ENCODE results near the gene CLINT1.

DNA sequence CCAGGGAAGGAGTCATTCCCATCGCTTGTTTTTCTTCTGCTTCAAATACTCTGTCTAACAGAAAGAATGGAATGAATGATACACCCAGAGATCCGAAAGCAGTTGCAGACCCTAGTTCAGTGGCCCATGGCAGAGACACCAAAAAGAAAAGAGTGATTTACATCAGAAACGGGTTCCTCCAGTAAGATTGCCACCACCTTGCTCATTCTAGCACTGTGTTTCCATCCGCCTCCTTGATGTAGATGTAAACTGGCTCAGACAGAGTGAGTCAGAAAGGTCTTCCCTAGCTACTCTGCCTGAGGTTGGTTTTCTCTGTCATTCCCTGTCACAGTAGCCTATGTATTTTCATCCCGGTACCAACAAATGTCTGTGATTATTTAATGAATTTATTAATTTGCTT lies 15.9 kb upstream of the CLINT1 start:
- TF ChIP-seq, protein P1, sequence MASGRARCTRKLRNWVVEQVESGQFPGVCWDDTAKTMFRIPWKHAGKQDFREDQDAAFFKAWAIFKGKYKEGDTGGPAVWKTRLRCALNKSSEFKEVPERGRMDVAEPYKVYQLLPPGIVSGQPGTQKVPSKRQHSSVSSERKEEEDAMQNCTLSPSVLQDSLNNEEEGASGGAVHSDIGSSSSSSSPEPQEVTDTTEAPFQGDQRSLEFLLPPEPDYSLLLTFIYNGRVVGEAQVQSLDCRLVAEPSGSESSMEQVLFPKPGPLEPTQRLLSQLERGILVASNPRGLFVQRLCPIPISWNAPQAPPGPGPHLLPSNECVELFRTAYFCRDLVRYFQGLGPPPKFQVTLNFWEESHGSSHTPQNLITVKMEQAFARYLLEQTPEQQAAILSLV (CRISPR knock-in tag; IDR thresholded peaks at IDR 0.05; ENCODE audit: borderline replicate concordance) = no peak
- TF ChIP-seq, protein P2, sequence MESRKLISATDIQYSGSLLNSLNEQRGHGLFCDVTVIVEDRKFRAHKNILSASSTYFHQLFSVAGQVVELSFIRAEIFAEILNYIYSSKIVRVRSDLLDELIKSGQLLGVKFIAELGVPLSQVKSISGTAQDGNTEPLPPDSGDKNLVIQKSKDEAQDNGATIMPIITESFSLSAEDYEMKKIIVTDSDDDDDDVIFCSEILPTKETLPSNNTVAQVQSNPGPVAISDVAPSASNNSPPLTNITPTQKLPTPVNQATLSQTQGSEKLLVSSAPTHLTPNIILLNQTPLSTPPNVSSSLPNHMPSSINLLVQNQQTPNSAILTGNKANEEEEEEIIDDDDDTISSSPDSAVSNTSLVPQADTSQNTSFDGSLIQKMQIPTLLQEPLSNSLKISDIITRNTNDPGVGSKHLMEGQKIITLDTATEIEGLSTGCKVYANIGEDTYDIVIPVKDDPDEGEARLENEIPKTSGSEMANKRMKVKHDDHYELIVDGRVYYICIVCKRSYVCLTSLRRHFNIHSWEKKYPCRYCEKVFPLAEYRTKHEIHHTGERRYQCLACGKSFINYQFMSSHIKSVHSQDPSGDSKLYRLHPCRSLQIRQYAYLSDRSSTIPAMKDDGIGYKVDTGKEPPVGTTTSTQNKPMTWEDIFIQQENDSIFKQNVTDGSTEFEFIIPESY (CRISPR knock-in tag; IDR thresholded peaks at IDR 0.05) = no peak
- TF ChIP-seq, protein P3, sequence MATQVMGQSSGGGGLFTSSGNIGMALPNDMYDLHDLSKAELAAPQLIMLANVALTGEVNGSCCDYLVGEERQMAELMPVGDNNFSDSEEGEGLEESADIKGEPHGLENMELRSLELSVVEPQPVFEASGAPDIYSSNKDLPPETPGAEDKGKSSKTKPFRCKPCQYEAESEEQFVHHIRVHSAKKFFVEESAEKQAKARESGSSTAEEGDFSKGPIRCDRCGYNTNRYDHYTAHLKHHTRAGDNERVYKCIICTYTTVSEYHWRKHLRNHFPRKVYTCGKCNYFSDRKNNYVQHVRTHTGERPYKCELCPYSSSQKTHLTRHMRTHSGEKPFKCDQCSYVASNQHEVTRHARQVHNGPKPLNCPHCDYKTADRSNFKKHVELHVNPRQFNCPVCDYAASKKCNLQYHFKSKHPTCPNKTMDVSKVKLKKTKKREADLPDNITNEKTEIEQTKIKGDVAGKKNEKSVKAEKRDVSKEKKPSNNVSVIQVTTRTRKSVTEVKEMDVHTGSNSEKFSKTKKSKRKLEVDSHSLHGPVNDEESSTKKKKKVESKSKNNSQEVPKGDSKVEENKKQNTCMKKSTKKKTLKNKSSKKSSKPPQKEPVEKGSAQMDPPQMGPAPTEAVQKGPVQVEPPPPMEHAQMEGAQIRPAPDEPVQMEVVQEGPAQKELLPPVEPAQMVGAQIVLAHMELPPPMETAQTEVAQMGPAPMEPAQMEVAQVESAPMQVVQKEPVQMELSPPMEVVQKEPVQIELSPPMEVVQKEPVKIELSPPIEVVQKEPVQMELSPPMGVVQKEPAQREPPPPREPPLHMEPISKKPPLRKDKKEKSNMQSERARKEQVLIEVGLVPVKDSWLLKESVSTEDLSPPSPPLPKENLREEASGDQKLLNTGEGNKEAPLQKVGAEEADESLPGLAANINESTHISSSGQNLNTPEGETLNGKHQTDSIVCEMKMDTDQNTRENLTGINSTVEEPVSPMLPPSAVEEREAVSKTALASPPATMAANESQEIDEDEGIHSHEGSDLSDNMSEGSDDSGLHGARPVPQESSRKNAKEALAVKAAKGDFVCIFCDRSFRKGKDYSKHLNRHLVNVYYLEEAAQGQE (IDR thresholded peaks at IDR 0.05; ENCODE audit: borderline replicate concordance in 1 of 2, low read depth in 1 of 2, low read length in 2 of 2) = no peak
- no peak for TF ChIP-seq ETV6 (CRISPR knock-in tag; conservative IDR thresholded peaks at IDR 0.05)
- TF ChIP-seq ZNF562 (CRISPR knock-in tag; IDR thresholded peaks at IDR 0.05; ENCODE audit: borderline replicate concordance) = no peak
- TF ChIP-seq, protein P4, sequence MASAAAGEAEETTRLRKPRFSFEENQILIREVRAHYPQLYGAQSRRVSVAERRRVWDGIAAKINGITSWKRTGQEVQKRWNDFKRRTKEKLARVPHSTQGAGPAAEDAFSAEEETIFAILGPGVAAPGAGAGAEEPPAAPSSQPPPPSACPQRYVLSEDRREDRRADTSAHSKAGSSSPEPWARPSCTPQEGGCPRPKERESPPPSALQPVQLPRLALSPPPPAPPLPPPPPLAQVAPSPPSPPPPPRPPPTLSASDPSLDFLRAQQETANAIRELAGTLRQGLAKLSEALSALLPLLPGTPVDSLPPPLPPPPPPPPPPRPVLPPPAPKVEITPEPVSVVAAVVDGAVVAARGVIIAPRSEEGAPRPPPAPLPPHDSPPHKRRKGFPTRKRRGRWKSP (CRISPR knock-in tag; IDR thresholded peaks at IDR 0.05) = no peak
- TF ChIP-seq ZSCAN29 (CRISPR knock-in tag; conservative IDR thresholded peaks at IDR 0.05) = no peak
- TF ChIP-seq, protein P5, sequence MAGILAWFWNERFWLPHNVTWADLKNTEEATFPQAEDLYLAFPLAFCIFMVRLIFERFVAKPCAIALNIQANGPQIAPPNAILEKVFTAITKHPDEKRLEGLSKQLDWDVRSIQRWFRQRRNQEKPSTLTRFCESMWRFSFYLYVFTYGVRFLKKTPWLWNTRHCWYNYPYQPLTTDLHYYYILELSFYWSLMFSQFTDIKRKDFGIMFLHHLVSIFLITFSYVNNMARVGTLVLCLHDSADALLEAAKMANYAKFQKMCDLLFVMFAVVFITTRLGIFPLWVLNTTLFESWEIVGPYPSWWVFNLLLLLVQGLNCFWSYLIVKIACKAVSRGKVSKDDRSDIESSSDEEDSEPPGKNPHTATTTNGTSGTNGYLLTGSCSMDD (CRISPR knock-in tag; IDR thresholded peaks at IDR 0.05) = no peak
- TF ChIP-seq POLR2A (IDR thresholded peaks at IDR 0.05; ENCODE audit: insufficient read depth in 1 of 2, low read depth in 2 of 2, low read length in 2 of 2) = no peak

Data from HepG2 (cell line).